Fibroblast of skin of left biceps (primary cell): ENCODE results near the gene KCNAB2.

Experiments
- DNase-seq, 2 experiments: peaks; one replicate each; pipeline ENCODE4 v3.0.0-alpha.2; 2013; ENCODE audit warnings: low read depth in 2 of 2

Gene KCNAB2

DNA sequence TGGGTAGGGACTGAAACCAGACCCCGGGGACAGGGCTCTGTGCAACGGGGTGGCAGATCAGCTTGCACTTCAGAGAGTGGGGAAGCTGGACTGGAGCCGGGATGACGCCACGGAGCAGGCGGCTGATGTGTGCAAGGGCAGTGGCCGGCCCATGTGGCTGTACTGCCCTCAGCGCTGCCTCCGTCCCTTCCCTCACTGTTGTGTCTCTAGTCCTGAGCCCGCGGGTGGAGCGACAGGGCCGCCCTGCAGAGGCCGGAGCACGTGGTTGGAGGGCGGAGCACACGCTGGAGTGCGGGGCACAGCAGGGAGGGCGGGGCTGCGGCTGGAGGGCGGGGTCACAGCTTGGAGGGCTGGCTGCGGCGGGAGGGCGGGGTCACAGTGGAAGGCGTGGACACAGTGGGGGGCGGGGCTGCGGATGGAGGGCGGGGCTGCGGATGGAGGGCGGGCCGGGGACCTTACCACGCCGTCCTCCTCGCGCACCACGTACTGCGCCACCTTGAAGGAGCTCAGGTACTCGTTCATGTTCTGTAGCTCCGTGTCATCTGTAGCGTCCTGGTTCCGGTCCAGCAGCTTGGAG, 82.0 kb downstream of the KCNAB2 start:
- peak in 1 of 2 experiments; percentile 4 for DNase-seq

DNA sequence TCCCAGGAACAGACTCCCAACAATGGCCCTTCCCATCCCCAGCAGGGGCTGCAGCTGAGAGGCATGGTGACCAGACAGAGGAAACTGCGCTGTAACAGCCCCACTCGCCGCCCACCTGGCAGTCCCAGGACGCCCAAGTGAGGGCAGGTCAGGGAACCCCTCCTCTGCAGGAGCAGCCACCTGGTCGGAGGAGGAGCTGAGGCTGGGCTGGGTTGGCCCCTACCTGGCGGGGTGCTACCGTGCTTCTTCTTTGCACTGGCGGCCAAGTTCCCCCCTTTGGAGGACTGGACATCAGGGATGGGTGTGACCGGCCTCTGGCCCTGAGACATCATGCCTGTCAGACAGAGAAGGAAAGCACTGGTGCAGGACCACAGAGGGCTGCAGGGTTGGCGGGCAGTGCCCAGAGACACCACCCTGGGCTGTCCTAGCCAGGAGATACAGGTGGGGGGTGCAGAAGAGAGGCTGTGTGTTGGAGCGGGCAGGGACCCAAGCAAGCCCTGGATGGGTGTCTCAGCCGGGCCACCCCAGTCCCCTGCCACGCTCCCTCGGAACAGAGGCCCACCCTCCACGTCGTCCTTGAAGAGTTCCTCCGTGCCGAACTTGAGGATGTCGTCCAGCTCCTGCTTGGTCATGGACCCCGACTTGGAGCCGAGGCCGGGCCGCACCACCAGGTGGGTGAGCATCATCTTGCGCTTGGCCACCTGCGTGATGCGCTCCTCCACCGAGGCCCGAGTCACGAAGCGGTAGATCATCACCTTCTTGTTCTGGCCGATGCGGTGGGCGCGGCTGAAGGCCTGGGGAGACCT, 82.8 kb downstream of the KCNAB2 start:
- no peak for DNase-seq

DNA sequence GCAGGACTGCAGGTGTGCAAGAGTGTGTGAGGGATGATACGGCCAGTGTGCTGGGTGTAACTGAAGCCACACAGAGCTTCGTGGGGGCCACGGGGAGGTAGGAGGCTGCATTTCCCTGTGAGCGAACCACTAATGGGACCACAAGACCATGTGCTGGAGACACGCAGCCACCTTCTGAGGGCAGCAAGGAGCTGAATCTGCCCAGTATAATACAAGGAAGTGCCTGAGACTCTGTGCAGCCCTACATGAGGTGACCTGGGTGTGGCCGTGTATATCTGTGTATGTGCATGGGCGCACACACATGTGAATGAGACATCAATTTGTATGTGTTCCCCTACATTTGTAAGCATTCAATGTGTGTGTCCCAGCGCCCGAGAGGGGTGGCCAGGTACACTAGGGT, 83.6 kb downstream of the KCNAB2 start:
- DNase-seq, result no peak

DNA sequence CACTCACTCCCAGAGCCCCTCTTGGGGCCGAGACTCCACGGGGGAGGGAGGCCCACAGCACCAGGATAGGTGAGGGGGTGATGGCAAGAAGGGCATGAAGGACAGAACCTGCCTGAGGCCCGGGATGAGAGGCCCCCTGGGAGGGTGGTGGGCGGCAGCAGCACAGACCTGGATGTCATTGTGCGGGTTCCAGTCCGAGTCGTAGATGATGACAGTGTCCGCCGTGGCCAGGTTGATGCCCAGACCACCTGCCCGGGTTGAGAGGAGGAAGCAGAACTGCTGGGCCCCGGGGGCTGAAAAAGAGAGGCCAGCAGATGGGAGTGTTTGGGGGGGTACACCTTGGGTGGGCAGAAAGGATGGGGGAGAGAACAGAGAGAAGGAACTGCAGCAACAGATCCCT, 84.3 kb downstream of the KCNAB2 start:
- no peak for DNase-seq

DNA sequence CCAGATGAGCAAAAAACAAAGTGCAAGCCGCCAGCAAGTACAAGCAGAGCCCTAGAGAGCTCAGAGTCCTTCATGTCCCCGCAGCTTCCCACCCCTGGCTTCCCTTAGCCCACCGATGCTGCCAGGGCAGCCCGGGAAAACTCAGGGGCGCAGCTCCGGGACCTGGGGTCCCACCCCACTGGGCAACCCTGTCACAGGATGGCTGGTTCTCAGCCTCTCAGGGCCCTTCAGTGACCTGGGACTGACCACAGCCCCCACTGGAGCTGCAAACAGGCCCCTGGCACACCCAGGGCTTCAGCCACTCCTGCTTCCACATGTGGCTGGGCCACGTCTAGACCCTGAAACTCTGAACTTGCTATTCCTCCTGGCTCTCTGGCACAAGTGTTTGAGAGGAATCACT, 84.9 kb downstream of the KCNAB2 start:
- no peak for DNase-seq

DNA sequence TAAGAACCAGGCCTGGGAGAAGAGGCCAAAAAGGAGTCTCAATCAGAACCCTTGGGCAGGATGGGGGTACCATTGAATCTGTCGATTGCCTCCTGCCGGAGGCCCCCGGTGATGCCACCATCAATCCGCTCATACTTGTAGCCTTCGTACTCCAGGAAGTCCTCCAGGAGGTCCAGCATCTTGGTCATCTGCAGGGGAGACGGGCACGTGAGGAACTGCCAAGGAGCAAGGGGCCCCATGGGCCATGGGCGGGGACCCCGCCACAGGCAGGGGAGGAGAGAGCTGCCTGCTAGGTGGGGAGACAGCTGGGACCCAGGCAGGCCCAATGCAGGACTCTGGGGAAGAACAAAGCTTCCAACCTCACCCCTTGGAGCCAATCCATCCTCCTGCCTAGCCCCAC, 85.9 kb downstream of the KCNAB2 start:
- DNase-seq, result no peak

DNA sequence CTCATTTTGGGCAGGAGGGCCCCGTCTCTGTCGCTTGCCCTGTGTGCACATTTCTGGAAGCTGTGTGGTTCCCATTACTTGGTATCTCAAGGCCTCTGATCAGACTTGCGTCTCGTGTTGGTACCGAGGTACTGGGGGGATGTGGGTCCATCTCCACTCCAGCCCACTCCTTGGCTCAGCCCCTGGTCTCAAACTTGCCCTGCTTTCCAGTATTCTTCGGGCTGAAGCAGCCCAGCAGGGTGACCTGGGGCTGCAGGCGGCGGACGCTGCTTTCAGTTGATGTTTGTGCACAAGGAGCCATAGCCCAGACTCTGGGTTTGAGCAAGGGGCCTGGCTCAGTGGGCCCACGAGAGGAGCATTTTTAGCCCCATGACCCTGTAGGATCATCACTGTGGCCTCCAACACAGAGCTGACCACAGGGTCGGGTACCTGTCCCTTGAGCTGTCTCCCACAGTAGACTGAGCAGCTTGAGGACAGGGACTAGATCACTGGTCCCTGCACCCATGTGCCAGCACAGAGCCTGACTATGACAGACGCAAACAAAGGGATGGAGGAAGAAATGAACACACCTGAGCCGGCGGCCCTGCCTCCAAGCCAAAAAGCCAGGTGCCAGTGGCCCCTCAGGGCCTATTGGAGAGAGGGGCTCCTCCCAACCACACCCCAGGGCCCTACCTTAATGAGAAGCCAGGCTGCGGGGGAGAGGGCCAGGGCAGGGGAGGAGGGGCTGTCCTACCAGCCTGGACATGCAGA, 87.6 kb downstream of the KCNAB2 start:
- DNase-seq, result no peak

DNA sequence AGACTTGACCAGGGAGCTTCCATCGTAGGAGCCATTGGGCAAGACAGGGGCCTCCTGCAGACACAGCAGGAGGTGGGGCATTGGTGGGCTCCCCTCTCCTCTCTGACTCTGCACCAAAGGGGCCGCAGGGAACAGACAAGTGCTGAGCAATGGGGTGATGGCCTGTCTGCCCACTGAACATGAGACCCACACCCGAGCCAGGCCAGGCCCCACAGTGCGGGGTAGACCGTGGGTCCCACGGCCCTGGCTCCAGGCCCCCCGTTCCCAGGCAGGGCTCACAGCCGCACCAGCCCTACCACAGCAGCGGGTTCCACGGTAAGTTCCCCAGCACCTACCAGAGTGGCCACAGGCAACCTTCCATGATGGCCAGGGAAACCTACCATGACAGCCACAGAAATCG, 88.5 kb downstream of the KCNAB2 start:
- no peak for DNase-seq

DNA sequence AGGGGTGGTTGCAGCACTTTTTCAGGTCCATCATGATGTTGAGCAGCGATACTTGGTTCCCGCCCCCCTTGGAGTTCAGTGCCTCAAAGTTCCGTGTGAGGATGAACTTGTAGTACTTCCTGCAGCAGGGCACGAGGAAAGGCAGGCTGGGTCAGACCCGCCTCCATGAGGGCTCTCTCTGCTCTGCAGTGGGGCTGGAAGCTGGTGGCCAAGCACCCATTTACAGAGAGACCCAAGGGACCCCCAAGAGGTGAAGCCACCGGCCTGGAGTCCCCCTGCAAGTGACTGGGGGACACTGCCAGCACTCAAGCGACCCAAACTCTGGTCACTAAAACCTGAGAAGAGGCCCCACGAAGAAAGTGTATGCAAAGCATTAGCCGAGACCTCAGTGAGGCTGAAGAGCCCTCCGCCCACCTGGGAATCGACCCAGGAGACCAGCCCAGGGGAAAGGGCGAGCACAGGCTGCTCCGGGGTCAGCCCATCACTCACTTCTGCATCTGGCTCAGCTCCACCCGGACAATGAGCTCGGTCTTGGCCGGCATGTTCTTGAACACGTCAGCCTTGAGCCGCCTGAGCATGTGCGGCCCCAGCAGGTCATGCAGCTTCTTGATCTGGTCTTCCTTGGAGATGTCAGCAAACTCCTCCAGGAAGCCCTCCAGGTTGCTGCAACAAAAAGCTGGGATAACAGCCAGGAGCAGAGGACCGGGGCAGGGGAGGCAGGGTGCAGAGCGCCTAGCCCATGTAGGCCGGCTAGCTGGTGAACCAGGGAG, 89.2 kb downstream of the KCNAB2 start:
- no peak for DNase-seq

DNA sequence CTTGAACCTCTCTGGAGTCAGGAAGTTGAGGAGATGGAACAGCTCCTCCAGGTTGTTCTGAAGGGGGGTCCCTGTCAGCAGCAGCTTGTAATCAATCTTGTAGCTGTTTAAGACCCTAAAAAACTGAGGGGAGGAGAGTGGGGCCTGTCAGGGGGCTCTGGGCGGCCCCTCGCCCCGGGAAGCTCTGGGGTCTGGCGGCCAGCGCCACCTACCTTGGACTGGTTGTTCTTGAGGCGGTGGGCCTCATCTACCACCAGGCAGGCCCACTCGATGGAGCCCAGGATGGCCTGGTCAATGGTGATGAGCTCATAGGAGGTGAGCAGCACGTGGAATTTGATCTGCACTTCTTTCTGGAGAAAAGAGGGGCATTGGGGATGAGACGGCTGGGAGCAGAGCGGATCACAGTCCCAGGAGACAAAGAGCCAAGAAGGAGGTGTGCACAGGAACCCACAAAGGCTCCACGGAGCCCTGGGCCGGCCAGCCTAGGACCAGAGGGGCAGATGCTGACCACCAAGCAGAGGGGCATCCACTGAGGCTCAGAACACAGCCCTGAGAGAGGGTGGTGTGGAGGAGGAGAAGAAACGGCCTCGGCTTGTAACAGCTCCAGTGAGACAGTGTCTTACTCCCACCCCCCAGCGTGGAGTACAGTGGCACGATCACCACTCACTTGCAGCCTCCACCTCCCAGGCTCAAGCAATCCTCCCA, 91.0 kb downstream of the KCNAB2 start:
- no peak for DNase-seq

DNA sequence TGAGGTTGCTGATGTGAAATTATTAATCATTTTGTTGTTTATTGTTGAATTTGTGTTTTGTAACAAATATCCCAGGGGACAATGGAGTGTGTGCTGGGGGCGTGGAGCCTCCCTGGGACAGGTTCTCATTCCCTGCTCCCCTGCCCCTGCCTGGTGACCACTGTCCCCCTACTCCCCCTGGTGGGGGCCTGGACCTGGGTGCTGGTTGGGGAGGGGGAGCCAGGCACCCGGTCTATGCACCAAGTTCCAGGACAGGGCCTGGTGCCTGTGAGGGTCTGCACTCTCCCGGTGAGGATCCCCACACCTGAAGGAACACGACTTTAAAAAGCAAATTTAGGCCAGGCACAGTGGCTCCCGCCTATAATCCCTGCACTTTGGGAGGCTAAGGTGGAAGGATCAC, 92.1 kb downstream of the KCNAB2 start:
- DNase-seq, result no peak

DNA sequence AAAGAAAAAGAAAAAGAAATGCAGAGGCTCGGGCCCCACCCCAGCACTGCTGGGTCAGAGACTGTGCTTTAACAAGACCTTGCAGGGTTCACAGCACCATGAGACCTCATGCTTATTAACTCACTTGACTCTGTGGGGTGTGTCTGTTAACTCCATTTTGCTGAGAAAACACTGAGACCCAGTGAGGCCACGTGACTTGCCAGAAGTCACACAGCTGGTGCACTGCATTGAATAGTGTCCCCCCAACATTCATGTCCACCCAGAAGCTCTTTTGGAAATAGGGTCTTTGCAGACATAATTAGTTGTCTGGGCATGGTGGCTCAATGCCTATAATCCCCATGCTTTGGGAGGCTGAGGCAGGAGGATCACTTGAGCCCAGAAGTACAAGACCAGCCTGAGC, 94.7 kb downstream of the KCNAB2 start:
- no peak for DNase-seq

DNA sequence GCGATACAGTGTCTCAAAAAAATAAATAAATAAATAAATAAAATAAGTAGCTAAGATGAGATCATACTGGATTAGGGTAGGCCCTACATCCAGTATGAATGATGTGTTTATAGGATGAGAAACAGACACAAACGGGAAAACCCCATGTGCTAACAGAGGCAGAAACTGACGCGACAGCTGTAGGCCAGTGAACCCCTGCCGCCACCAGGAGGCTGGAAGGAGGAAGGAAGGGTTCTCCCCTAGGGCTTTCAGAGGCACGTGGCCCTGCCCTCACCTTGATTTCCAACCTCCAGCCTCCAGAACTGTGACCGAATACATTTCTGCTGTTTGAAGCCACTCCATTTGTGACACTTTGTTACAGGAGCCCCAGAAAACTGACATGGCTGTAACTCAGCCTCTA, 95.9 kb downstream of the KCNAB2 start:
- no peak for DNase-seq

DNA sequence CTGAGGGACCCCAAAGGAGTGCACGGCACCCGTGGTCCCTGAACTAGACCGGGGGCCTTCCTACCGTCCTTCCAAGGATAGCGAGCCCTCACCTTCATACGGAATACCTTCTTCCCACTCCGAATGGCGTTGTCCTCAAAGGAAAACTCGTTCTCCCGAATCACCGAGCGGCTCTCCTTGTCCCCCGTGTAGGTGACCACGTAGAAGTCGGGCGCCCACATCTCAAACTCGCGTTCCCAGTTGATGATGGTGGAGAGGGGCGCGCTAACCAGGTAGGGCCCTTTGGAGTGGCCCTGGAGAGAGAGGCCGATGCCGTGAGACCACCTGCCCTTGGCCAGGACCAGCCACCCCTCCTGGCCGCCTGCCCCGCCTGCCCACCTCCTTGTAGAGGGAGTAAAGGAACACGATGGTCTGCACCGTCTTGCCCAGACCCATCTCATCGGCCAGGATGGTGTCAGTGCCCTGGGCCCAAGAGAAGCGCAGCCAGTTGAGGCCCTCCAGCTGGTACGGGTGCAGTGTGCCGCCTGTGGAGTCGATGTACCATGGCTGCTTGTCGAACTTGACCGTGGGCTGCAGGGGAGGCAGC, 96.4 kb downstream of the KCNAB2 start:
- DNase-seq, result no peak

DNA sequence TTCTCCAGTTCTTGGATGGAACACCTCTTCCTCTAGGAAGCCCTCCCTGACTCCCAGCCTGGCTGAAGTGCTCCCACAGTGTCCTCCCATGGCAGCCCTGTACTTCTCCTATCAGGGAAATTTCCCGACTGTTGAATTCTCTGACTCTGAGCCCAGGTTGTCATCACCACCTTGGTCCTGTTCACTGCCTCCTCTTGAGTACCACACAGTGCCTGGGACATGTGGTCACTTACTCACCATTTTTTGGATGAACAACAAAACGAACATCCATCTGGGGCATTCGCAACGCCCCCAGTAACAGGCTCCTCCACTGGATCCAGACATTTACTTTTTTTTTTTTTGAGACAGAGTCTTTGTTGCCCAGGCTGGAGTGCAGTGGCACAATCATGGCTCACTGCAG, 97.0 kb downstream of the KCNAB2 start:
- DNase-seq, result no peak

DNA sequence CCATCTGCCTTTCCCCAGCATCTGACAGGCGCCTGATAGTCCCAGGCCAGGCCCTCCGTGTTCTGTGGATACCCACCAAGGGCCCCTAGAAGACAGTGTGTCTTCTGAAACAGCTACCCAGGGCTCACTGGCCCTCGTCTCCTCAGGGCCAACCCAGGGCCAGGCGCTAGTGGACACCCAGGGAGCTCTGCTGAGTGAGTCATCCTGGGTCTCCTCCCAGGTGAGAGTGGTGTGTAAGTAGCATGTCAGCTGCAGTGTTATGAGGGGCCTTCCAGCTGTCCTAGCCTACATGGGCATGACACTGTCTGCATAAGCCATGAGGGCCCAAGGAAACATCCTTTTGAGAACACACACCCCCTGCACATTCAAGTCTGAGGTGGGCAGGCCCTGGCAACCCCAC, 97.7 kb downstream of the KCNAB2 start:
- no peak for DNase-seq

DNA sequence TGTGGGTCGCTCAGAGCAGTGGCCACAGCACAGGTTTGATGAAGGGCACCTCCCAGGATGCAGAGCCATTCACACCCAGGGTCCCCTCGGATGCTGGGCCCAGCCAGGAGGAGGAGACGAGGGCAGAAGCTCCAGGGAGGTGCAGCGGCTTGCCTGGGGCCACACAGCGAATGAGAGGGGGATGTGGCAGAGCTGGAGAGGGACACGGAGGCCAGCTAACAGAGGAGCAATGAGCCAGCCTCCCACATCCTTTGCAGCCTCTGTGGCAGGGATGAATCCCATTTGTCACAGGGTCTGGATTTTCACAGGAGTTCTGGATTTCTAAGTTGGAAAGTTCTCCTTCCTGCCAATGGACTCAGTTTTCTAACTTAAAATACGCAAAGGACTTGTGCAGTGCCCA, 98.5 kb downstream of the KCNAB2 start:
- DNase-seq, result no peak

DNA sequence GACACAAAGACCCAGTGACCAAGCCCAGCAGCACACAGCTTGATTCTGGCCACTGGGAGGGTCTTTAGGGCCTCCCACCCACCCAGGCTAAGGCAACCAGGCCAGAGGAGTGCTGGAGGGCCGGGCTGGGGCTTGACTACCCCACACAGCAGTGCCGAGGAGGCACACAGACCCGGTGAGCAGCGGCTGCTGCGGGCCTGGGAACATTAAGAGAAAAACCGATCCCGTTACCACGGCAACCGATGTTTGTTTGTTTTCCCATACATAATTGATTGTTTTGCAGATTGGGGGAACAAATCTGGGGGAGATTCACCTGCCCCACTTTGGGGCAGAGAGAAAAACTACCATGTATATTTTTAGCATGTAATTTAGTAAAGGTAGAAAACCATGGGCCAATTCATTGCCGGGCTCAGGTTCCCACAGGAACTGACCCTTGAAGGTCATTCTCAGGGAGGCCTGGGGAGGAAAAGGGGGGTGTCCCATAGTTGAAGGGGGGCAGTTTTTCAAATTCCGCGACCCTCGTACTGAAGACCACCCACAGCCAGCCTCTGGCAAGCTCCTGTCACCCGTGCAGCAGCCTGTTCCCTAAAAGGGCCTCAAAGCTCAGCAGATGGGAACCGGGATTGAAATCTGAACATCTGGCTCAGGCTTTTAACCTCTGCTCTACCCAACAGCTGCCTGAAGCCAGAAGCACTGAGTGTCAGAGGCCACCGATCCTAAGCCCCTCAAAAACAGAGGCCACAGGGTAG, 99.1 kb downstream of the KCNAB2 start:
- no peak for DNase-seq

DNA sequence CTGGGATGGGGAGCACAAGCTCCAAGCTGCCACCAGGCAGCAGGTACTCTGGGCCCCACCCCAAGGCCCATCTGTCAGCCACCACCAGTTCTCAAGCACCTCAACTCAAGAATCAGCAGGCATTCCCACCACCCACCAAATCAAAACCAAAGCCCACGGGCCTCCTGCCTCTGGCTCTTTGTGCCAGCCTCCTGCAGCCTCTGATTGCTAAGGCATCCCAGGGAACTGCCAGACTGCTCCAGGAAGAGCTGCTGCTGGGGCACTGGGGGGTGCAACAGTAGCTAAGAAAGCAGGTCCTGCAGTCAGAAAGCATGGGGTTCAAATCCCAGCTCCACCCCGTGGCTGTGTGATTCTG, 99.7 kb downstream of the KCNAB2 start:
- no peak for DNase-seq

DNA sequence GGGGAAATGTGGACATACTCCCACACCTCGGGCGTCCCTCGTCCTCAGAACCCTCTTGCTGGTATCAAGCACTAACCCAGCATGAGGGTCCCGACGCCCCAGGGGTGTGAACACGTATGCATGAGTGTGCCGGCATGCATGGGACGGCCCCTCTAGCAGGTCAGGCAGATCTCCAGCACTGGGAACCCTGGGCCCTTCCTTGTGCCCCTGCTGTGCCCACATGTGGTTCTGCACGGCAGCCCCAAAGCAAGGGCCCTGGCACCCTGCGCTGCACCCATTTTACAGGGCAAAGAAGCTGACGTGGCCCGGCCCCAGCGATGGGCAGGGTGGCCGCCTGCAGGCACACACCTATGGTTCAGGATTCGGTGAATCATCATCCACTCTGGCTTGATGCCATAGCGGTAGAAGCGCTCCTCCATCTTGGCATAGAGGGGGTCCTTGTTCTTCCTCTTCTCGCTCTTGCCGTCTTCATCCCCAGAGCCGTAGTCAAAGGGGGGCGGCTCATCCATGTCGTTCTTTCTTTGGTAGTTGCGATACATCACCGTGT, 100.2 kb downstream of the KCNAB2 start:
- no peak for DNase-seq
